ENCODE measurements around the gene RPL3.
A peak's percentile ranks its signal among the peaks of the same experiment; 100 is the strongest.

Gene RPL3

GRCh38 chr22:39299829-39300178 is 19.6 kb downstream of the RPL3 start:
- no peak for DNase-seq (ENCODE audit: low read depth)

DNA sequence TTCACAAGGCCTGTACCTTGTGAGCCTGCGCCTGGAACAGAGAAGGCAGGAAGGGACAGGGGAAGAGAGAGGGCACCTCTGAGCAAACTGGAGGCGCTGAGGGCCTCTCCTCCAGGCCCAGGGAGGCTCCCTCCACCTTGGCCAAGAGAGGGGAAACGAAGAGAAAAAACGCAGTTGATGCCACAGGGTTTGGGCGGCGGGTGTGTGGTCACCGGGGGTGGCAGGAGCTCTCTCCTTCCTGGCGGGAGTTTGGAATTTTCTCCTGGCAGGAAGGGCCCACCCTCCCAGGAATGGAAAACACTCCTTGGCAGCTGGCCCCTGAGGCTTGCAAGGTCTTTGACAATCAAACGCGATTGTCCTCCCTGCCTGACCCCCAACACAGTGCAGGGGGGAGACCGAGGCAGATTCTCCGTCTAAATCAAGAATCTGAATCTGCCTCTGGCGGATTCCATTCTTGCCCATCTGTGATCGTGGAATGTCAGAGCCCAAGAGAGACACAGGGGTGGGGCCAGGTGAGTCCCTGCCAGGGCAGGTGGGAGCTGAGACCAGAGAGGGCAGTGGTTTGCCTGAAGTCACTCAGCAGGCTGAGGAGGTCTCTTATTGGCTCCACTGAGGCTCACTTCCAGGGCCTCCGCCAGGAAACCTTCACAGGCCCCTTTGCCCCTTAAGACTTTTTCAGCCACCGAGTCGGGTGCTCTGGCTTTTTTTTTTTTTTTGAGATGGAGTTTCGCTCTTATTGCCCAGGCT is 21.0 kb downstream of the RPL3 start:
- no peak for DNase-seq (ENCODE audit: low read depth)

- DNase-seq (ENCODE audit: low read depth), result no peak
These were observed 21.8 kb downstream of the RPL3 start for GRCh38 chr22:39297490-39298240.

- no peak for DNase-seq (ENCODE audit: low read depth)
These were observed 22.4 kb downstream of the RPL3 start for GRCh38 chr22:39296981-39297489.

- DNase-seq (ENCODE audit: low read depth), result no peak
These were observed 22.9 kb downstream of the RPL3 start for GRCh38 chr22:39296535-39296934.

GRCh38 chr22:39294571-39295468 is 24.6 kb downstream of the RPL3 start:
- no peak for DNase-seq (ENCODE audit: low read depth)

GRCh38 chr22:39293766-39294368 is 25.6 kb downstream of the RPL3 start:
- DNase-seq (ENCODE audit: low read depth), result no peak

- DNase-seq (ENCODE audit: low read depth), result peak; percentile 72
These were observed 26.8 kb downstream of the RPL3 start for GRCh38 chr22:39292561-39293074.

GRCh38 chr22:39292031-39292462 is 27.4 kb downstream of the RPL3 start:
- no peak for DNase-seq (ENCODE audit: low read depth)

GRCh38 chr22:39291523-39291922 is 27.9 kb downstream of the RPL3 start:
- DNase-seq (ENCODE audit: low read depth), result no peak

DNA sequence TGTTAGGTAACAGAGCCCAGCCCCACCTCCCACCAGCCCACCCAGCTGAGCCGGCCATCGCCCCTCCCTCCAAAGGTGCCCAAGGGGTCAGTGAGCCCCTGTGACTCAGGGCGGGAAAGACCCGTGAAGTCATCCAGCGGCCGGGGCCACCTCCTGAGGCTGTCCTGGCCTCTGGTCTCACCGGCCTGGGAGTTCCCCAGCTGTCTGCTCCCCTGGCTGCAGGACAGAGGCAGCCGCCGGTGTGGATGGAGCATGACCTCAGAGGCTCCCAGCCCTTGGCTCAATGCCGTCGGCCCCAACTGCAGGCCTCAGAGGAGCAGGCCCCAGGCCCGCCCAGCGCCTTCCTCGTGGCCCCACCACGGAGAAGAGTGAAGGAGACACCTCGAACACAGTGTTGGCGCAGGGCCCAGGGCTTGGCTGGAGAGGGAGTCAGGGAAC is 28.7 kb downstream of the RPL3 start:
- no peak for DNase-seq (ENCODE audit: low read depth)

GRCh38 chr22:39289975-39290720 is 29.3 kb downstream of the RPL3 start:
- no peak for DNase-seq (ENCODE audit: low read depth)

DNA sequence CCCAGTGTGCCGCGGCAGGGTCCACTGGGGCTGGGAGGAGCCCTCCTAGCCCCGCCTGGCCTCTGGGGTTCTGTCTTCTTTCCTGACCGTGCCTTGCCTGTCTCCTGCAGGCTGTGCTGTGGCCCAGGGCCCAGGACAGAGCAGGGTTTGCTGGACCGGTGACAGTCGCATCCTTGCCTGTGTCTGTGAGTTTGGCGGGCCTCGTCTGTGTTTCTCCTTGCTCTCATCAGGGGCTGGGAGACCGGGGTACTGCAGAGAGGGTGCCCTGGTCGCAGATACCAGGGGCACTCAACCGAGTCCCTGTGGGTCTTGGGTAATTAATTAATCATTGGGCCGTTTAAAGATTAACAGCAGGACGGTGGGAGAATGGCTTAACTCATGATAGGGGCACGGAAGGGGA is 29.9 kb downstream of the RPL3 start:
- no peak for DNase-seq (ENCODE audit: low read depth)

DNA sequence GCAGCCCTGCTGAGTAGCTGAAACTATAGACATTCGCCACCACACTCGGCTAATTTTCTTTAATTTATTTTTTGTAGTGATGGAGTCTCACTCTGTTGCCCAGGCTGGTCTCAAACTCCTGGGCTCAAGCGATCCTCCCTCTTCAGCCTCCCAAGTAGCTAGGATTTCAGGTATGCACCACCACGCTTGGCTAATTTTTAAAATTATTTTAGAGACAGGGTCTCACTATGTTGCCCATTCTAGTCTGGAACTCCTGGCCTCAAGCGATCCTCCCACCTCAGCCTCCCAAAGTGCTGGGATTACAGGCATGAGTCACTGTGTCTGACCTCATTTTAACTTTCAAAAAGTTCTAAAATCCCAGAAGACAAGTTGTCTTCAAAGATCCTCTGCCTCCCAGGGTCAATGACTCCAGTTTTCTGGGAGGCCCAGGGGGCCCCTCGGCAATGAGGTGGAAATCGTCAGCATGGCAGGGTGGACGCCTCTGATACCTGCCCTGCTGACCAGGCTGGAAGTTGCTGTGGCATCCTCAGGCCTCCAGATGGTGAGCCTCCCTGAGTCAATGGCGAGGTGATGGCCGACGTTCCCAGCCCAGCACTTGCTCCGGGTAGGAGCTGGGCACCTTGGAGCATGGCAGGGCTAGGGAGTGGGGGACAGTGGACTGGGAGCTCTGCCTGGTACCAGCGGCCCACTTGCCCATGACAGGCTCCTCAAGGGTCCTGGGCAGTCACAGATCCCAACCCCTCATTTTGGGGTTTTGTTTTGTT is 31.1 kb downstream of the RPL3 start:
- DNase-seq (ENCODE audit: low read depth), result no peak

DNA sequence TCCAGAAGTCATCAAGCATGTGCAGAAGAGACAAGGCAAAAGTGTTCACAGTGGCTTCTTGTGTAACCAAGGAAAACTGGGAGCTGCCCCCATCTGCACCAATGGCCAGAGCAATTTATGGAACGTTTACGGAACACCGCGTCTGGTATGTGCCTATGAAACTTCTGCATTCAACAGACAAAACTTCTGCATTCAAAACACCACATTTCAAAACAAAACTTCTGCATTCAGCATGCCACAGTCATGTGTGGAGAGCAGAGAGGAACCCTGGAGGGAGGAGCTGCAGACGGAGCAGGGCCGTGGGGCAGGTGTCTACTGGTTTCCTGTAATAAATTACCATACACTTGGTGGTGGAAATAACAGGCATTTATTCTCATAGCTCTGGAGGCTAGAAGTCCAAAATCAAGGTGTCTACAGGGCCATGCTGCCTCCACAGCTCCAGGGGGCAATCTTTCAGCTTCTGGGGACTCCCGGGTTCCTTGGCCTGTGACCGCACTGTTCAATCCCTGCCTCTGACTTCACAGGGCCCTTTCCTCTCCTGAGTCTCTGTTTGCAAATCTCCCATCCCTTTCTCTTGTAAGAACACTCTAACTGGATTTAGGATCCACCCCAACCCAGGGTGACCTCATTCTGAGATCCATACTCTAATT is 32.2 kb downstream of the RPL3 start:
- no peak for DNase-seq (ENCODE audit: low read depth)

DNA sequence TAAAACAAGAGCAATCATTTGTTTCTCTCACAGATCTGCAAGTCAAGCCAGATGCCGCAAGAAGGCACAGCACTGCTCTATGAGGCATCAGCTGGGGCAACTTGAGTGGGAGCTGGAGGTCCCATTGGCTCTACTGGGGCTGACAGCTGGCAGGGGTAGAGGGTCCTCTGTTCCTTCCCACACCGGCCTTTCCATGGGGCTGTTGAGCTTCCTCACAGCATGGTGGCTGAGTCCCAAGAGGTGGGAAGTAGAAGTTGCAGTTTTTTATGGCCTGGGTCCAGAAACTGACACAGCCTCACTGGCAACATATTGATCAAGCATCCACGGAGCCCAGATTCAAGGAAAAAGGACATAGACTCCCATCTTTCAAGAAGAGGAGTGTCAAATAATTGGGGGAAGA is 34.4 kb downstream of the RPL3 start:
- no peak for DNase-seq (ENCODE audit: low read depth)

DNA sequence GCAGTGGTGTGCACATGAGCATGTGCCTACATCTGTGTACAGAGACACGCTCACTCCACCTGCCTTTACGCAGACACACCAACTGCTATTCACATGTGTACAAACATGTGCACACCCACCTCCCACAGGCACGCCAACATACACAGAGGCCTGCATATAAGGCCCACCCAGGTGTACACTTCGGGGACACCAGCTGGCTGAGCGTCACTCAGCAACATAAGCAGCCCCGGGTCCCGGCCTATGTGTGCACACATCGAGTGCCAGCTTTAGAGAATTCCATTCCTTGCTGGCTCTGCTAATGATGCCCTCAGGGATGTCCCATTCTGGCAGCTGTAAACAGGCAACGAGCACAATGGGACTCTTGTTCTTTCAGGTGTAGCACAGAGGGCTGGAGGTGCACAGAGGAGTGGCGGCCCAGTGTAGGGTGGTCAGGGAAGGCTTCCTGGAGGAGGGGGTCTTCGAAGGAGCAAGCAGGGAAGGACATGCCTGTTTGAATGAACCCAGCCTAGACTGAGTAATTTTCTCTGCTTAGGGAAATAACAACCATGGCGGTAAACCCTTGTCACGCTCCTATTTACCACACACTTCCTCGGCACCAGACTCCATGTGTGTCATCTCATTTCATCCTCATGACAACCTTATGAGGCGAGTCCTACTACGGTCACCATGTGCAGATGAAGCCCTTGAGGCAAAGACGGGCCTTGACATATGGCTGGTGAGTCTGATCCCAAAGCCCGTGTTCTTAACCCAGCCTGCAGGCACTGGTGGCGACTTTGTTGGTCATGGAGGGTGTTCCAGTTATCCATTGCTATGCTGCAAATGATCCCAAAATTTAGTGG is 35.1 kb downstream of the RPL3 start:
- no peak for DNase-seq (ENCODE audit: low read depth)

GRCh38 chr22:39283322-39284141 is 35.9 kb downstream of the RPL3 start:
- DNase-seq (ENCODE audit: low read depth), result no peak

Data from CMK (cell line).